ENCODE measurements around the gene CDC42BPG. TPM values are rescaled to one million over a fixed set of nuclear protein-coding genes. Genes with fewer than 3 reads are reported as not detected.
A peak's percentile ranks its signal among the peaks of the same experiment; 100 is the strongest.

Gene CDC42BPG
- total and polyA plus RNA-seq, 3 experiments from 2014 or later: 0.52 to 2.3 (median 0.66) TPM

DNA sequence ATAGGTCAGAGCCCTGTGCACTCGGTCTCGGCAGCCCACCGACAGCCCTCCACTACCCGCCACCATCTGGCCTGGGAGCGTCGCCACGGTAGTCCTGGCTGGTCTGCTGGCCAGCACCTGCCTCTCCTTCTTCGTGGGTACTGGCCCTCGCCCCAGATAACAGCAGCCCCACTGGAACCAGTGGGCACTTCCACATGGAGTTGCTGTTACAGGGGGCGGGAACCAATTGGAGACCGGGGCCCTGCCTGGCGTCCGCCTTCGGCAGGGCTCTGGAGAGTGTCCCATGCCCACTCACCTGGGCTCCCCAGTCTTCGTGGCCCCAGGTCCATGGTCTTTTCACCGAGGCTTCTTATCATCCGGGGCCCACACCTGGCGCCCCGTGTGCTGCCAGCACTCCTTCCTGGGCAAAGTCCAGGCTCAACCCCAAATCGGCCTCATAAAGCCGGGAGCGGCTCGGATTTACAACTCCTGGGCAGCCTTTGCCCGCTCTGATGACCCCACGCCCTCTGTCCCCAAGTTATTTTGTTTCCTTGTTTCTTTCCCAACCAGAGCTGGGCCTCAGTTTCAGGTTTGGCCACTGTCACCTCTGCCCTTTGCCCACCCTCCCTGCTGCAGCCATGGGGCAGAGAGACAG, 46.9 kb upstream of the CDC42BPG start:
- Histone ChIP-seq H3K9me3 (ENCODE audit: low read length) (no peaks in the 10 kb centered on the region), H3K36me3 (ENCODE audit: insufficient read depth, low read length) (no peaks in the 10 kb centered on the region), H3K27me3 (ENCODE audit: insufficient read depth, low read length, poor library complexity, severe bottlenecking) (no peaks in the 10 kb centered on the region), H3K27ac (ENCODE audit: low read depth, low read length) (no peak overlapping the region), H3K4me3 (ENCODE audit: low read length) (no peak overlapping the region), H3K4me1 (ENCODE audit: insufficient read depth, low read length) (peaks cover 17% of the 10 kb centered on the region)
- H3K36me3 Mint-ChIP-seq: peaks cover 0 to 14% (median 0%) of the 10 kb centered on the region in 3 donors
- CTCF ChIA-PET: interaction anchor here (0.7 to 29.6 kb wide), 5 partner anchors 11 to 57 kb away, joined by 3 to 1256 read pairs (median 7); partner anchors contain the start of genes CDC42BPG and EHD1
- H3K4me3 Mint-ChIP-seq: no peak overlapping the region
- H3K27ac Mint-ChIP-seq: peak overlapping the region in 1 of 8 donors; percentile 56
- no peaks in the 10 kb centered on the region for H3K9me3 Mint-ChIP-seq
- DNase-seq: no peak
- POLR2A ChIA-PET: no interaction called here
- peaks cover 11 to 16% (median 12%) of the 10 kb centered on the region in 3 donors for H3K4me1 Mint-ChIP-seq
- no peaks in the 10 kb centered on the region for H3K27me3 Mint-ChIP-seq

- DNase-seq: no peak
- Mint-ChIP-seq H3K4me1 (peaks cover 17 to 24% (median 18%) of the 10 kb centered on the region in 3 donors), H3K27me3 (no peaks in the 10 kb centered on the region), H3K36me3 (peaks cover 0 to 6% (median 0%) of the 10 kb centered on the region in 3 donors), H3K27ac (no peak overlapping the region), H3K4me3 (peak overlapping the region in 2 of 7 donors; percentile 5 to 42), H3K9me3 (no peaks in the 10 kb centered on the region)
- POLR2A ChIA-PET: no interaction called here
- H3K27me3 ChIP-seq (ENCODE audit: insufficient read depth, low read length, poor library complexity, severe bottlenecking): no peaks in the 10 kb centered on the region
- H3K9me3 ChIP-seq (ENCODE audit: low read length): no peaks in the 10 kb centered on the region
- no peak overlapping the region for H3K27ac ChIP-seq (ENCODE audit: low read depth, low read length)
- peaks cover 22% of the 10 kb centered on the region for H3K4me1 ChIP-seq (ENCODE audit: insufficient read depth, low read length)
- CTCF ChIA-PET: interaction anchor here (1.8 to 29.6 kb wide), 2 partner anchors 16 to 36 kb away, joined by 5 to 1256 read pairs; partner anchors contain the start of gene CDC42BPG
- H3K36me3 ChIP-seq (ENCODE audit: insufficient read depth, low read length): no peaks in the 10 kb centered on the region
- H3K4me3 ChIP-seq (ENCODE audit: low read length): no peak overlapping the region
Measured at GRCh38 chr11:64890522-64890939, 46.1 kb upstream of the CDC42BPG start.

DNA sequence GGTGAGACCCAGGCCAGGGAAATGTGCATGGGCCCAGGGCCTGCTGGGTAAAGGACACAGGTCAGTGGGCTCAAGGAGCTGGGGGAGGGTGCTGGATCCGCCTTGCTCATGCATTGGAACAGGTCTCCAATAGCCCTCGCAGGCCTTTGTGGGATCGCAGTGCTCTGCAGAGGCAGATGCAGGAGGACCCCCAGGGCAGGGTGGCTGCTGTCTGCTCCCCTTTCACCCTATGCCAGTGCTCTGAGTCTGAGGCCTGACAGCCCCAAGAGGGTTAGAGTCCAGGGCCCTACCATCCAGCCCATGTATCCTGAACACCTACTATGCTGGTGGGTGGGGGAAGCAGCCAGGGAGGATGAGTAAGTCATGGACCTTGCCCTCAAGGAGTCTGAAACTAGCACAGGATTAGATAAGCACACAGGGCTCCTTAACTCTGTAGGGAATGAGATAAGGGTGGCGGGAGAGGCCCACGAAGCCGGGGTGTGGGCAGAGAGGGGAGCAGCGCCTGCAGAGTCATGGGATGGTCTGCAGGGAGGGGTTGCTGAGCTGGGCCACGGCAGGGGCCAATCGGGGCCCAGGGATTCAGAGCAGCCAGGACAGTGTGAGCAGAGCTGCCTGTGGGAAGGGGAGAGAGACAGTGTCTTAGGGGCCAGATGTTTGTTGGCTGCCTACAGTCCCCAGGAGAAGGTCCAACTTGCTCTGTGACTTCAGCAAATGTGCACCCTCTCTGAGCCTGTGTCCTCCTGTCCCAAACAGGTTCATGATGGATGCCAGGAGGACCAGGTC, 44.5 kb upstream of the CDC42BPG start:
- peaks cover 20 to 31% (median 24%) of the 10 kb centered on the region in 3 donors for H3K4me1 Mint-ChIP-seq
- Histone ChIP-seq H3K9me3 (ENCODE audit: low read length) (no peaks in the 10 kb centered on the region), H3K27me3 (ENCODE audit: insufficient read depth, low read length, poor library complexity, severe bottlenecking) (no peaks in the 10 kb centered on the region), H3K36me3 (ENCODE audit: insufficient read depth, low read length) (no peaks in the 10 kb centered on the region), H3K27ac (ENCODE audit: low read depth, low read length) (peak overlapping the region; percentile 75), H3K4me1 (ENCODE audit: insufficient read depth, low read length) (peaks cover 29% of the 10 kb centered on the region), H3K4me3 (ENCODE audit: low read length) (no peak overlapping the region)
- ChIA-PET POLR2A (interaction anchor here (1.0 to 1.9 kb wide), 3 partner anchors 10 to 35 kb away, joined by 7 to 12 read pairs (median 8); partner anchors contain the start of gene EHD1), CTCF (interaction anchor here (3.3 to 29.6 kb wide), 2 partner anchors 11 to 34 kb away, joined by 24 to 1256 read pairs; partner anchors contain the start of genes CDC42BPG and EHD1)
- H3K27ac Mint-ChIP-seq: no peak overlapping the region
- no peak for DNase-seq
- peak overlapping the region in 1 of 7 donors; percentile 42 for H3K4me3 Mint-ChIP-seq
- H3K27me3 Mint-ChIP-seq: no peaks in the 10 kb centered on the region
- no peaks in the 10 kb centered on the region for H3K9me3 Mint-ChIP-seq
- no peaks in the 10 kb centered on the region for H3K36me3 Mint-ChIP-seq

DNA sequence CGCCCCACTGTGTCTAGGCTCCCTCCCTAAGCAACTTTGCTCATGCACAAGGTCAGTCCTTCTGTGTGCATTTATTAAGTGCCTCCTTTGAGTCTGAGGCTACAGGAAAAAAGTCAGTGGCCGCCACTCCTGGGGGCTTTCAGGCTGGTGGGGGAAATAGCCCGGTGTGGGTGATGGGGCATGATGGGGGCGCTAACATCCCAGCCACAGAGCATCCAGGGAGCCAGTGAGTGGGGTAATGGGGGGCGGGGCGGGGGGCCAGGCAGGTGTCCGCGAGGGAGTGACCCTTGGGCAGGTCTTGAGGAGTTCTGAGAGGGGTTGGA, 43.9 kb upstream of the CDC42BPG start:
- Histone ChIP-seq H3K36me3 (ENCODE audit: insufficient read depth, low read length) (no peaks in the 10 kb centered on the region), H3K9me3 (ENCODE audit: low read length) (no peaks in the 10 kb centered on the region), H3K4me3 (ENCODE audit: low read length) (peak overlapping the region; percentile 60), H3K4me1 (ENCODE audit: insufficient read depth, low read length) (peaks cover 29% of the 10 kb centered on the region), H3K27ac (ENCODE audit: low read depth, low read length) (peak overlapping the region; percentile 75), H3K27me3 (ENCODE audit: insufficient read depth, low read length, poor library complexity, severe bottlenecking) (no peaks in the 10 kb centered on the region)
- DNase-seq: no peak
- Mint-ChIP-seq H3K4me1 (peaks cover 22 to 36% (median 24%) of the 10 kb centered on the region in 3 donors), H3K27me3 (no peaks in the 10 kb centered on the region), H3K4me3 (peak overlapping the region in 6 of 7 donors; percentile 73 to 87 (median 79)), H3K27ac (peak overlapping the region in 3 of 8 donors; percentile 26 to 94 (median 68)), H3K9me3 (no peaks in the 10 kb centered on the region), H3K36me3 (no peaks in the 10 kb centered on the region)
- POLR2A ChIA-PET: interaction anchor here (0.5 to 1.9 kb wide), 10 partner anchors 10 to 109 kb away, joined by 3 to 12 read pairs (median 6); partner anchors contain the start of gene EHD1
- CTCF ChIA-PET: interaction anchor here (0.6 to 29.6 kb wide), 7 partner anchors 8 to 34 kb away, joined by 3 to 1256 read pairs (median 4); partner anchors contain the start of genes ATG2A, CDC42BPG and EHD1

GRCh38 chr11:64887757-64888405, 43.4 kb upstream of the CDC42BPG start:
- Histone ChIP-seq H3K27me3 (ENCODE audit: insufficient read depth, low read length, poor library complexity, severe bottlenecking) (no peaks in the 10 kb centered on the region), H3K4me3 (ENCODE audit: low read length) (peak overlapping the region; percentile 60)
- CTCF ChIA-PET: interaction anchor here (0.6 to 29.6 kb wide), 7 partner anchors 8 to 33 kb away, joined by 3 to 1256 read pairs (median 4); partner anchors contain the start of genes ATG2A, CDC42BPG and EHD1

GRCh38 chr11:64887234-64887756, 42.8 kb upstream of the CDC42BPG start:
- H3K9me3 ChIP-seq (ENCODE audit: low read length): no peaks in the 10 kb centered on the region
- no peak for DNase-seq
- no peaks in the 10 kb centered on the region for H3K36me3 ChIP-seq (ENCODE audit: insufficient read depth, low read length)
- H3K9me3 Mint-ChIP-seq: no peaks in the 10 kb centered on the region
- no peak overlapping the region for H3K4me3 ChIP-seq (ENCODE audit: low read length)
- H3K27me3 Mint-ChIP-seq: no peaks in the 10 kb centered on the region
- H3K27ac ChIP-seq (ENCODE audit: low read depth, low read length): peak overlapping the region; percentile 75
- CTCF ChIA-PET: interaction anchor here (1.0 to 29.6 kb wide), 5 partner anchors 9 to 33 kb away, joined by 3 to 1256 read pairs (median 19); partner anchors contain the start of genes ATG2A, CDC42BPG and EHD1
- peaks cover 24 to 42% (median 24%) of the 10 kb centered on the region in 3 donors for H3K4me1 Mint-ChIP-seq
- peaks cover 29% of the 10 kb centered on the region for H3K4me1 ChIP-seq (ENCODE audit: insufficient read depth, low read length)
- H3K27ac Mint-ChIP-seq: peak overlapping the region in 6 of 8 donors; percentile 10 to 91 (median 84)
- peak overlapping the region in 2 of 7 donors; percentile 51 to 68 for H3K4me3 Mint-ChIP-seq
- no peaks in the 10 kb centered on the region for H3K27me3 ChIP-seq (ENCODE audit: insufficient read depth, low read length, poor library complexity, severe bottlenecking)
- no peaks in the 10 kb centered on the region for H3K36me3 Mint-ChIP-seq
- POLR2A ChIA-PET: interaction anchor here (0.5 to 1.9 kb wide), 7 partner anchors 9 to 232 kb away, joined by 3 to 12 read pairs (median 6); partner anchors contain the start of gene EHD1

More at GRCh38 chr11:64887757-64888405, 43.4 kb upstream of the CDC42BPG start:
- Mint-ChIP-seq H3K9me3 (no peaks in the 10 kb centered on the region), H3K4me3 (peak overlapping the region; percentile 35 to 87 (median 78)), H3K27me3 (no peaks in the 10 kb centered on the region), H3K4me1 (peaks cover 24 to 41% (median 24%) of the 10 kb centered on the region in 3 donors), H3K36me3 (no peaks in the 10 kb centered on the region), H3K27ac (peak overlapping the region in 7 of 8 donors; percentile 26 to 95 (median 85))
- Histone ChIP-seq H3K27ac (ENCODE audit: low read depth, low read length) (peak overlapping the region; percentile 75), H3K4me1 (ENCODE audit: insufficient read depth, low read length) (peaks cover 29% of the 10 kb centered on the region), H3K9me3 (ENCODE audit: low read length) (no peaks in the 10 kb centered on the region), H3K36me3 (ENCODE audit: insufficient read depth, low read length) (no peaks in the 10 kb centered on the region)
- peak; percentile 78 to 89 (median 84) for DNase-seq
- POLR2A ChIA-PET: interaction anchor here (0.5 to 1.9 kb wide), 10 partner anchors 9 to 109 kb away, joined by 3 to 12 read pairs (median 6); partner anchors contain the start of gene EHD1

All from CD8-positive, alpha-beta memory T cell (primary cell).